DOHH2 (cell line): ENCODE measurements around the gene GCN1.

Source experiments
- H3F3A ChIP-seq: fragments of 200-600 bp; sonication (generic), shearing (Covaris generic); 2 replicates; pipeline ENCODE4 v1.6.0; 2016; ENCODE audit warnings: antibody characterized with exemption, mild to moderate bottlenecking; ENCODE audit not compliant: control insufficient read depth, insufficient read depth
- H3K27ac ChIP-seq: fragments of 200-600 bp; sonication (generic); 2 replicates; pipeline ENCODE4 v1.5.1; 2014; ENCODE audit warnings: low read depth, mild to moderate bottlenecking, low read length, moderate library complexity
- H3K27me3 ChIP-seq: fragments of 200-600 bp; sonication (generic); 2 replicates; pipeline ENCODE4 v1.6.1; 2014; ENCODE audit warnings: mild to moderate bottlenecking, low read length, mixed read lengths; ENCODE audit not compliant: control insufficient read depth
- H3K36me3 ChIP-seq: fragments of 200-600 bp; sonication (generic); 2 replicates; pipeline ENCODE4 v1.6.1; 2014; ENCODE audit warnings: mild to moderate bottlenecking, low read length, moderate library complexity, mixed read lengths; ENCODE audit not compliant: control insufficient read depth
- H3K4me1 ChIP-seq: fragments of 200-600 bp; sonication (generic); 2 replicates; pipeline ENCODE4 v1.6.1; 2014; ENCODE audit warnings: mild to moderate bottlenecking, low read length, mixed read lengths; ENCODE audit not compliant: control insufficient read depth
- H3K4me2 ChIP-seq: fragments of 200-600 bp; sonication (generic); 2 replicates; pipeline ENCODE4 v1.6.0; 2014; ENCODE audit warnings: mild to moderate bottlenecking, low read length, moderate library complexity
- H3K4me3 ChIP-seq: fragments of 200-600 bp; sonication (generic); 2 replicates; pipeline ENCODE4 v1.5.1; 2014; ENCODE audit warnings: mild to moderate bottlenecking, low read length, mixed read lengths
- H3K79me2 ChIP-seq: fragments of 200-600 bp; sonication (generic); 2 replicates; pipeline ENCODE4 v1.6.1; 2014; ENCODE audit warnings: mild to moderate bottlenecking, low read length, mixed read lengths; ENCODE audit not compliant: control insufficient read depth
- H3K9me2 ChIP-seq: fragments of 200-600 bp; sonication (generic); replicated peaks from 2 replicates; pipeline ENCODE4 v1.6.1; 2014; ENCODE audit warnings: mild to moderate bottlenecking, low read length, mixed read lengths; ENCODE audit not compliant: control insufficient read depth
- H3K9me3 ChIP-seq: fragments of 200-600 bp; sonication (generic); 2 replicates; pipeline ENCODE4 v1.6.1; 2014; ENCODE audit warnings: antibody characterized with exemption, low read length, mixed read lengths; ENCODE audit not compliant: control insufficient read depth, insufficient read depth
- H4K20me1 ChIP-seq: fragments of 200-600 bp; sonication (generic); 2 replicates; pipeline ENCODE4 v1.6.0; 2014; ENCODE audit warnings: low read depth, mild to moderate bottlenecking, antibody characterized with exemption, low read length, moderate library complexity; ENCODE audit not compliant: control insufficient read depth, insufficient read depth
- EZH2phosphoT487 ChIP-seq: fragments of 200-600 bp; sonication (generic); IDR thresholded peaks from 2 replicates; pipeline ENCODE4 v1.6.1; 2017; ENCODE audit warnings: borderline replicate concordance, mild to moderate bottlenecking, antibody characterized with exemption, low read length, moderate library complexity, mixed read lengths
- TF ChIP-seq, protein P1 (sequence below): fragments of 200-600 bp; sonication (generic); IDR thresholded peaks from one replicate; pipeline ENCODE4 v1.5.1; 2014; ENCODE audit warnings: antibody characterized with exemption, mild to moderate bottlenecking, low read depth, low read length; ENCODE audit not compliant: poor library complexity, severe bottlenecking

GCN1 gene

DNA sequence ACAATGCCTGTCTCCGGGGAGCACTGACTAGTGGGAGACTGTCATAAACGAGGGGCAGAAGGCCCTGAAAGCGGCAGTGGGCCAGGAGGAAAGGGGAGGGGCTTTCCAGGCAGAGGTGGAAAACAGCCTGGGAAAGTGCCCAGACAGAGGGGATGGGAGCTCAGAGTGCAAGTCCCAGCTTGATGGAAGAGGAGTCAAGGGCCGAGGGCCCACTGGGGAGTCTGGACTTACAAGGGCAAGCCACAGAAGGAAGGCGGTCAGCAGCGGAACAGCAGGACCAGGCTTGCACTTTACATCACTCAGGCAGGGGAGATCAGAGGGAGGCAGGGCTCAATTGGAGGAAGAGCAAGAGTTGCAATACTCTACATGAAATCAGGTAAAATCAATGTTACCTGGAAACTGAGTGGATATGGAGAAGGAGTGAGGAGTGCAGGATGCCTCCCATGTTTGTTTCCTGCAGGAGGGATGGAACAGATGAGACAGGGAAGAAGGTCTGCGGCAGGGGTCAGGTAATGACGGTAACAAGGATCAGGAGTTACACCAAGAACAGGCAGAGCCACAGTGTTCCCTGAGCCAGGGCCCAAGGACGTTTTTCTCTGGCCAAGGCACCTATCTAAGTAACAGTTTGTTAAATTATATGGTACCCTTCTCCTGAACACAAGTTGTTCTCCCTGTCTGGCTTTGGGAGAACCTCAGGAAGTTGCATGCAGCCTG, 47.2 kb upstream of the GCN1 start:
- Histone ChIP-seq H3K27ac (no peak overlapping the region), H4K20me1 (no peaks in the 10 kb centered on the region), H3K9me3 (no peaks in the 10 kb centered on the region), H3K27me3 (no peaks in the 10 kb centered on the region), H3F3A (no peaks in the 10 kb centered on the region), H3K4me1 (no peaks in the 10 kb centered on the region), H3K9me2 (no peaks in the 10 kb centered on the region), H3K4me2 (no peak overlapping the region), H3K4me3 (no peak overlapping the region), H3K36me3 (no peaks in the 10 kb centered on the region), H3K79me2 (no peaks in the 10 kb centered on the region)
- TF ChIP-seq EZH2phosphoT487: no peak
- TF ChIP-seq, protein P1, sequence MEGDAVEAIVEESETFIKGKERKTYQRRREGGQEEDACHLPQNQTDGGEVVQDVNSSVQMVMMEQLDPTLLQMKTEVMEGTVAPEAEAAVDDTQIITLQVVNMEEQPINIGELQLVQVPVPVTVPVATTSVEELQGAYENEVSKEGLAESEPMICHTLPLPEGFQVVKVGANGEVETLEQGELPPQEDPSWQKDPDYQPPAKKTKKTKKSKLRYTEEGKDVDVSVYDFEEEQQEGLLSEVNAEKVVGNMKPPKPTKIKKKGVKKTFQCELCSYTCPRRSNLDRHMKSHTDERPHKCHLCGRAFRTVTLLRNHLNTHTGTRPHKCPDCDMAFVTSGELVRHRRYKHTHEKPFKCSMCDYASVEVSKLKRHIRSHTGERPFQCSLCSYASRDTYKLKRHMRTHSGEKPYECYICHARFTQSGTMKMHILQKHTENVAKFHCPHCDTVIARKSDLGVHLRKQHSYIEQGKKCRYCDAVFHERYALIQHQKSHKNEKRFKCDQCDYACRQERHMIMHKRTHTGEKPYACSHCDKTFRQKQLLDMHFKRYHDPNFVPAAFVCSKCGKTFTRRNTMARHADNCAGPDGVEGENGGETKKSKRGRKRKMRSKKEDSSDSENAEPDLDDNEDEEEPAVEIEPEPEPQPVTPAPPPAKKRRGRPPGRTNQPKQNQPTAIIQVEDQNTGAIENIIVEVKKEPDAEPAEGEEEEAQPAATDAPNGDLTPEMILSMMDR: no peak

DNA sequence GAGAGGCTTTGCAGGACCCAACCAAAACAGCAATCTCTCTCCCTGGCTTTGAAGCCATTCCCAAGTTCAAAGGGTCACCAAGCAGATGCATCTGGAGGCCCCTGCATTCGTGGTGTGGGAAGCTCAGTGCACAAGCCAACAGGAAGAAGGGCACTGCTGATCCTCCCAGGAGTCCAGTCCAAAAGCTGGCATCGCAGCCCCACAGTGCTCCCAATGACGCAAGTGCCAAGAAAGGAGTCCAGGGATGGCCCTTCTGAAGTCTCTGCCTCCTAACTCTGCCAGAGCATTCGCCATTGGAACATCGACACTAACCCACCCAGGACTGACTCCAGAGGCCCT, 45.9 kb upstream of the GCN1 start:
- Histone ChIP-seq H3K4me2 (no peak overlapping the region), H3F3A (no peaks in the 10 kb centered on the region), H3K36me3 (no peaks in the 10 kb centered on the region), H3K27ac (no peak overlapping the region), H3K9me2 (no peaks in the 10 kb centered on the region), H3K9me3 (no peaks in the 10 kb centered on the region), H3K4me3 (no peak overlapping the region), H4K20me1 (no peaks in the 10 kb centered on the region), H3K27me3 (no peaks in the 10 kb centered on the region), H3K79me2 (no peaks in the 10 kb centered on the region), H3K4me1 (no peaks in the 10 kb centered on the region)
- TF ChIP-seq, protein P1: no peak
- no peak for TF ChIP-seq EZH2phosphoT487

DNA sequence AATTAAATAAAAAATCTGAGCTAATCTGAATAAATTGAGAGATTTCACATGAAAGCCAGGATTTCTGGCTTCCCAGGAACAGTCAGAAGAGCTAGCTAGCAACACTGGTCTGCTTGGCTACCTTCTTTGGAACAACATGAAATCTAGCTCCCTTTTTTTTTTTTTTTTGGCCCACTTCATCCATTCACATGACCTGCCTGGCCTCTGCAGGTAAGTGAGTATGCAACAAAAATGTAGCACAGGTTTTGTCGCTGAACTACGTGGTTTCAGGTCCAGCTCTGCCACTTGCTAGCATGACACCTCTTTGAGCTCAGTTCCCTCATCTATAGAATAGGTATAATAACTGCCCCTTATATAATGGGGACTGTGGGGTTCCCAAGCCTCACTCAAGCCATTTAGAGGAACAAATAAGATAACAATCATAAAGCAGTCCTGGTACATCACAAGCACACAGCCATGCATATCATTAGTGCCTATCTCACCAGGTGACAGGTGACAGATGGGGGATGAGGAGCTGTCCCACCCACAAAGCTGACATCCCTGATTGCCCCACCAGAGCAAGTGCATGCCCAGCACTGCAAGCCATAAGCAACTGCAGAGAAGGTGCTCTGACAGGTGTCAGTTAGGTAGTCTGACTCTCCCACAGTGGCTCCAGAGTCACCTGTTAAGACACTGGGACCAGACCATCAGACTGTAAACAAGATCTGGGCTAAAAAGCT, 45.4 kb upstream of the GCN1 start:
- Histone ChIP-seq H3K27me3 (no peaks in the 10 kb centered on the region), H3K9me3 (no peaks in the 10 kb centered on the region), H3K4me3 (no peak overlapping the region), H3F3A (no peaks in the 10 kb centered on the region), H4K20me1 (no peaks in the 10 kb centered on the region), H3K4me1 (peaks cover 2% of the 10 kb centered on the region), H3K9me2 (no peaks in the 10 kb centered on the region), H3K27ac (no peak overlapping the region), H3K79me2 (no peaks in the 10 kb centered on the region), H3K36me3 (no peaks in the 10 kb centered on the region), H3K4me2 (no peak overlapping the region)
- TF ChIP-seq EZH2phosphoT487: no peak
- TF ChIP-seq, protein P1: no peak
